ENCODE measurements around the gene PCDHGA5.

Gene PCDHGA5

GRCh38 chr5:141359790-141360426 is 4.1 kb upstream of the PCDHGA5 start, which contains the start of gene PCDHGB2:
Gene PCDHGB2, plus strand, starts transcription at chr5:141359994. Its CDS starts 142 bp downstream, at chr5:141360136.
- peak; percentile 63 for TF ChIP-seq CTCF (IDR thresholded peaks at IDR 0.05; ENCODE audit: low read depth, low read length, poor library complexity, severe bottlenecking)
- TF ChIP-seq EZH2phosphoT487 (IDR thresholded peaks at IDR 0.05; ENCODE audit: borderline replicate concordance, low read length), result no peak
- H3K79me2 ChIP-seq (ENCODE audit: control insufficient read depth, low read length), result peaks cover 35% of the 10 kb centered on the region
- peaks cover 38% of the 10 kb centered on the region for H3K36me3 ChIP-seq (ENCODE audit: control insufficient read depth, low read length)
- H3K4me1 ChIP-seq (ENCODE audit: control insufficient read depth, low read length), result peaks cover 26% of the 10 kb centered on the region
- peaks cover 5% of the 10 kb centered on the region; the same call in 1 of the 2 replicates for H3F3A ChIP-seq (ENCODE audit: control insufficient read depth, insufficient read depth)
- peaks cover 31% of the 10 kb centered on the region for H3K9me3 ChIP-seq (ENCODE audit: control insufficient read depth, insufficient read depth, low read length)
- H3K4me3 ChIP-seq (ENCODE audit: low read length), result peak within 1 kb of the TSS; percentile 75
- H3K27ac ChIP-seq (ENCODE audit: low read depth, low read length), result peak within 1 kb of the TSS; percentile 26
- H3K27me3 ChIP-seq (ENCODE audit: control insufficient read depth, low read length), result no peaks in the 10 kb centered on the region
- H4K20me1 ChIP-seq (ENCODE audit: control insufficient read depth, insufficient read depth, low read depth, low read length), result no peaks in the 10 kb centered on the region
- H3K9me2 ChIP-seq (replicated peaks; ENCODE audit: control insufficient read depth, low read length), result no peaks in the 10 kb centered on the region
- H3K4me2 ChIP-seq (ENCODE audit: low read length), result peak within 1 kb of the TSS; percentile 81

- Histone ChIP-seq H3K27ac (ENCODE audit: low read depth, low read length) (peak overlapping the region; percentile 26), H3K9me3 (ENCODE audit: control insufficient read depth, insufficient read depth, low read length) (peaks cover 39% of the 10 kb centered on the region)
Measured at GRCh38 chr5:141360685-141361084, 3.3 kb upstream of the PCDHGA5 start.

GRCh38 chr5:141362719-141363118 is 1.2 kb upstream of the PCDHGA5 start:
- H3K79me2 ChIP-seq (ENCODE audit: control insufficient read depth, low read length), result peaks cover 45% of the 10 kb centered on the region
- H4K20me1 ChIP-seq (ENCODE audit: control insufficient read depth, insufficient read depth, low read depth, low read length), result no peaks in the 10 kb centered on the region
- peaks cover 54% of the 10 kb centered on the region for H3K36me3 ChIP-seq (ENCODE audit: control insufficient read depth, low read length)
- peak overlapping the region; percentile 58 for H3K4me2 ChIP-seq (ENCODE audit: low read length)
- H3K9me3 ChIP-seq (ENCODE audit: control insufficient read depth, insufficient read depth, low read length), result peaks cover 48% of the 10 kb centered on the region
- H3F3A ChIP-seq (ENCODE audit: control insufficient read depth, insufficient read depth), result peaks cover 7% of the 10 kb centered on the region; the same call in 1 of the 2 replicates
- TF ChIP-seq EZH2phosphoT487 (IDR thresholded peaks at IDR 0.05; ENCODE audit: borderline replicate concordance, low read length) (no peak), CTCF (IDR thresholded peaks at IDR 0.05; ENCODE audit: low read depth, low read length, poor library complexity, severe bottlenecking) (no peak)
- H3K9me2 ChIP-seq (replicated peaks; ENCODE audit: control insufficient read depth, low read length), result no peaks in the 10 kb centered on the region
- peaks cover 25% of the 10 kb centered on the region for H3K4me1 ChIP-seq (ENCODE audit: control insufficient read depth, low read length)
- peak overlapping the region; percentile 61 for H3K27ac ChIP-seq (ENCODE audit: low read depth, low read length)
- no peaks in the 10 kb centered on the region for H3K27me3 ChIP-seq (ENCODE audit: control insufficient read depth, low read length)
- H3K4me3 ChIP-seq (ENCODE audit: low read length), result peak overlapping the region; percentile 61

More at GRCh38 chr5:141360685-141361084, 3.3 kb upstream of the PCDHGA5 start:
- peaks cover 5% of the 10 kb centered on the region; the same call in 1 of the 2 replicates for H3F3A ChIP-seq (ENCODE audit: control insufficient read depth, insufficient read depth)
- H4K20me1 ChIP-seq (ENCODE audit: control insufficient read depth, insufficient read depth, low read depth, low read length), result no peaks in the 10 kb centered on the region
- H3K27me3 ChIP-seq (ENCODE audit: control insufficient read depth, low read length), result no peaks in the 10 kb centered on the region
- peaks cover 45% of the 10 kb centered on the region for H3K36me3 ChIP-seq (ENCODE audit: control insufficient read depth, low read length)
- peaks cover 25% of the 10 kb centered on the region for H3K4me1 ChIP-seq (ENCODE audit: control insufficient read depth, low read length)
- TF ChIP-seq EZH2phosphoT487 (IDR thresholded peaks at IDR 0.05; ENCODE audit: borderline replicate concordance, low read length) (no peak), CTCF (IDR thresholded peaks at IDR 0.05; ENCODE audit: low read depth, low read length, poor library complexity, severe bottlenecking) (no peak)
- H3K79me2 ChIP-seq (ENCODE audit: control insufficient read depth, low read length), result peaks cover 42% of the 10 kb centered on the region
- peak overlapping the region; percentile 75 for H3K4me3 ChIP-seq (ENCODE audit: low read length)
- no peaks in the 10 kb centered on the region for H3K9me2 ChIP-seq (replicated peaks; ENCODE audit: control insufficient read depth, low read length)
- H3K4me2 ChIP-seq (ENCODE audit: low read length), result peak overlapping the region; percentile 81

Measured in DOHH2 (cell line).